ENCODE measurements around the gene COL19A1. TPM values are rescaled to one million over a fixed set of nuclear protein-coding genes. Genes with fewer than 3 reads are reported as not detected.

Gene COL19A1
- polyA plus RNA-seq, 1 of the 3 experiments (the other 2 are of a cell fraction), result 0.15 TPM

- H3K4me2 ChIP-seq, result no peak overlapping the region
- ChIA-PET CTCF (no interaction called here), POLR2A (no interaction called here)
- H3K9me2 ChIP-seq, result no peaks in the 10 kb centered on the region
- no peaks in the 10 kb centered on the region for H3K4me1 ChIP-seq (ENCODE audit: control insufficient read depth in 1 of 2, insufficient read depth in 2 of 2, low read depth in 1 of 2, low read length in 1 of 2)
- H4K20me1 ChIP-seq (ENCODE audit: insufficient read depth), result no peaks in the 10 kb centered on the region
- H3K4me3 ChIP-seq (ENCODE audit: low read depth in 2 of 2, low read length in 1 of 2), result no peak overlapping the region
- TF ChIP-seq USF1 (IDR thresholded peaks at IDR 0.05; ENCODE audit: borderline replicate concordance, low read depth), result no peak
- no peak for TF ChIP-seq TAF1 (IDR thresholded peaks at IDR 0.05; ENCODE audit: borderline replicate concordance, low read depth, low read length)
- TF ChIP-seq REST (IDR thresholded peaks at IDR 0.05; ENCODE audit: low read depth, low read length), result no peak
- TF ChIP-seq SMC3 (IDR thresholded peaks at IDR 0.05; ENCODE audit: low read depth, low read length), result no peak
- TF ChIP-seq RFX5 (IDR thresholded peaks at IDR 0.05; ENCODE audit: low read length), result no peak
- no peak for TF ChIP-seq YY1 (IDR thresholded peaks at IDR 0.05; ENCODE audit: low read depth)
- no peak for TF ChIP-seq RCOR1 (IDR thresholded peaks at IDR 0.05; ENCODE audit: low read length)
- no peak for TF ChIP-seq RAD21 (IDR thresholded peaks at IDR 0.05; ENCODE audit: low read length)
- no peak for TF ChIP-seq RXRA (IDR thresholded peaks at IDR 0.05; ENCODE audit: borderline replicate concordance, low read depth)
- no peak for TF ChIP-seq TEAD4 (IDR thresholded peaks at IDR 0.05; ENCODE audit: borderline replicate concordance, insufficient read depth)
- no peak for TF ChIP-seq GABPA (IDR thresholded peaks at IDR 0.05; ENCODE audit: low read depth)
- no peak for TF ChIP-seq JUND (IDR thresholded peaks at IDR 0.05)
- no peak for TF ChIP-seq GATA2 (CRISPR knock-in tag; IDR thresholded peaks at IDR 0.05)
- TF ChIP-seq MAX (IDR thresholded peaks at IDR 0.05; ENCODE audit: low read depth), result no peak
- TF ChIP-seq PBX3 (IDR thresholded peaks at IDR 0.05), result no peak
- TF ChIP-seq ELF1 (IDR thresholded peaks at IDR 0.05), result no peak
- TF ChIP-seq CTCF (IDR thresholded peaks at IDR 0.05), result no peak
- no peak for TF ChIP-seq FOXJ3 (CRISPR knock-in tag; IDR thresholded peaks at IDR 0.05)
- no peak for TF ChIP-seq EP300 (IDR thresholded peaks at IDR 0.05; ENCODE audit: borderline replicate concordance in 1 of 2, low read depth in 1 of 2, low read length in 1 of 2)
- no peak overlapping the region for H3K27ac ChIP-seq (ENCODE audit: low read depth in 2 of 2, low read length in 1 of 2)
- no peaks in the 10 kb centered on the region for H3K27me3 ChIP-seq (ENCODE audit: insufficient read depth)
- H3K79me2 ChIP-seq (ENCODE audit: insufficient read depth), result no peaks in the 10 kb centered on the region
- H3K9ac ChIP-seq, result no peak overlapping the region
- H3K9me3 ChIP-seq, result no peaks in the 10 kb centered on the region
- no peaks in the 10 kb centered on the region for H3K36me3 ChIP-seq (replicated peaks in 1 of 2; ENCODE audit: control insufficient read depth in 1 of 2, insufficient read depth in 2 of 2, low read length in 1 of 2)
- no peak for DNase-seq
- 48% methylated on average over 2 of the region's 2 CpGs for WGBS (ENCODE audit: low lambda C conversion rate)
- no peaks in the 10 kb centered on the region for H3F3A ChIP-seq (replicated peaks; ENCODE audit: insufficient read depth)
- H2AFZ ChIP-seq (ENCODE audit: low read depth), result no peak overlapping the region
Observed at GRCh38 chr6:69994251-69994650, 127.9 kb downstream of the COL19A1 start.

Data from SK-N-SH (cell line).